HCT116 (cell line): ENCODE results near the gene ACAP2. TPM values are rescaled to one million over a fixed set of nuclear protein-coding genes. Genes with fewer than 3 reads are reported as not detected.
A peak's percentile ranks its signal among the peaks of the same experiment; 100 is the strongest.

Source experiments
- ATAC-seq: fragments of 200-7000 bp; cut with Tn5 transposase; 2 replicates; pipeline ENCODE4 v1.9.1; 2020; ENCODE audit warnings: mild to moderate bottlenecking, moderate library complexity
- BruUV-seq: library from RNA; stranded (reverse); fragments of 400-500 nt; replicated peaks from 2 replicates; lab custom pipeline; 2021; lab: Mats Ljungman, UMichigan
- CTCF ChIA-PET: fragments of 300-600 bp; sonication (Branson Sonifier 250); formaldehyde crosslinking; loops from one replicate; lab custom pipeline; 2021; ENCODE audit warnings: antibody characterized with exemption; lab: Charles Lee
- POLR2A ChIA-PET: fragments of 300-600, 350-600 bp; sonication (Branson Sonifier 250); formaldehyde crosslinking; loops from one replicate; lab custom pipeline; 2021; ENCODE audit warnings: antibody characterized with exemption; lab: Charles Lee
- RAD21 ChIA-PET, 2 experiments: fragments of 300-600 bp; sonication (Branson Sonifier 250); formaldehyde crosslinking; loops; one replicate each; lab custom pipeline; 2023; ENCODE audit warnings: low total read pairs in 2 of 2; ENCODE audit not compliant: uncharacterized antibody in 2 of 2, unreplicated experiment in 2 of 2, low non-redundant PET in 1 of 2; lab: Charles Lee
- DNase-seq: peaks from one replicate; pipeline ENCODE4 v3.0.0-alpha.2; 2010; ENCODE audit warnings: low read depth, low spot score
- H2AFZ ChIP-seq: fragments of 200-600 bp; shearing (Covaris generic), sonication (generic); 2 replicates; pipeline ENCODE4 v1.6.1; 2017; ENCODE audit warnings: low read depth, mixed run types, mixed read lengths, antibody characterized with exemption, low read length; ENCODE audit not compliant: poor library complexity, severe bottlenecking
- H3K27ac ChIP-seq: 2 replicates; pipeline ENCODE4 v1.5.1; 2012; ENCODE audit warnings: low read depth, low read length
- H3K27me3 ChIP-seq: fragments of 200-600 bp; sonication (generic); 2 replicates; pipeline ENCODE4 v1.6.1; 2016; ENCODE audit warnings: mixed run types, low read length, mixed read lengths; ENCODE audit not compliant: insufficient read depth
- H3K36me3 ChIP-seq, 2 experiments: fragments of 200-500 bp in 1 of 2; fragments of 200-600 bp in 1 of 2; sonication (Bioruptor generic) in 1 of 2; sonication (generic) in 1 of 2; 2 replicates each; pipeline versions ENCODE4 v1.5.1 to v1.6.1; 2014 to 2016; ENCODE audit warnings: low read length in 2 of 2, inconsistent platforms in 1 of 2, mixed read lengths in 1 of 2, mixed run types in 1 of 2; ENCODE audit not compliant: insufficient read depth in 2 of 2, control insufficient read depth in 1 of 2
- H3K4me1 ChIP-seq, 2 experiments: fragments of 200-600 bp in 1 of 2; sonication (generic) in 1 of 2; 2 replicates each; pipeline versions ENCODE4 v1.5.1 to v1.6.1; 2012 to 2017; ENCODE audit warnings: low read length in 2 of 2, inconsistent platforms in 1 of 2, mild to moderate bottlenecking in 1 of 2, mixed read lengths in 1 of 2, mixed run types in 1 of 2, moderate library complexity in 1 of 2; ENCODE audit not compliant: insufficient read depth in 2 of 2, control insufficient read depth in 1 of 2
- H3K4me2 ChIP-seq: fragments of 200-600 bp; sonication (generic); 2 replicates; pipeline ENCODE4 v1.6.1; 2017; ENCODE audit warnings: mixed run types, low read length, mixed read lengths
- H3K4me3 ChIP-seq, 2 experiments: fragments of 200-600 bp in 1 of 2; sonication (generic) in 1 of 2; replicated peaks in 1 of 2; 2 replicates each; pipeline ENCODE4 v1.5.1; 2011 to 2016; ENCODE audit warnings: low read length in 2 of 2, control low read depth in 1 of 2, low read depth in 1 of 2, mild to moderate bottlenecking in 1 of 2, mixed read lengths in 1 of 2, mixed run types in 1 of 2
- H3K79me2 ChIP-seq: fragments of 200-600 bp; sonication (generic); 2 replicates; pipeline ENCODE4 v1.6.1; 2017; ENCODE audit warnings: mild to moderate bottlenecking, mixed run types, low read length, moderate library complexity, mixed read lengths; ENCODE audit not compliant: insufficient read depth
- H3K9ac ChIP-seq: fragments of 200-600 bp; sonication (generic); 2 replicates; pipeline ENCODE4 v1.6.1; 2016; ENCODE audit warnings: low read length, mixed read lengths
- H3K9me2 ChIP-seq: fragments of 200-600 bp; sonication (generic), shearing (Covaris generic); 2 replicates; pipeline ENCODE4 v1.6.1; 2017; ENCODE audit warnings: mixed run types, mild to moderate bottlenecking, moderate library complexity; ENCODE audit not compliant: insufficient read depth
- H3K9me3 ChIP-seq, 2 experiments: fragments of 200-500 bp in 1 of 2; fragments of 200-600 bp in 1 of 2; sonication (Bioruptor generic) in 1 of 2; sonication (generic) in 1 of 2; 2 replicates each; pipeline ENCODE4 v1.6.1; 2014 to 2017; ENCODE audit warnings: low read length in 2 of 2, mixed read lengths in 2 of 2, inconsistent platforms in 1 of 2, low read depth in 1 of 2, mild to moderate bottlenecking in 1 of 2, mixed run types in 1 of 2, moderate library complexity in 1 of 2; ENCODE audit not compliant: control insufficient read depth in 1 of 2, insufficient read depth in 1 of 2
- H4K20me1 ChIP-seq: fragments of 200-600 bp; sonication (generic), shearing (Covaris generic); 2 replicates; pipeline ENCODE4 v1.6.1; 2017; ENCODE audit warnings: mixed run types, mild to moderate bottlenecking, moderate library complexity; ENCODE audit not compliant: insufficient read depth
- JUND ChIP-seq: IDR thresholded peaks from 2 replicates; pipeline ENCODE4 v1.6.1; 2012
- SRF ChIP-seq: IDR thresholded peaks from 2 replicates; pipeline ENCODE4 v1.6.1; 2012; ENCODE audit warnings: low read depth
- TCF7L2 ChIP-seq: IDR thresholded peaks from 2 replicates; pipeline ENCODE4 v1.7.0; 2011; ENCODE audit warnings: borderline replicate concordance, inconsistent platforms; ENCODE audit not compliant: insufficient read depth, insufficient read length; ENCODE audit errors: extremely low read depth
- YY1 ChIP-seq: IDR thresholded peaks from 2 replicates; pipeline ENCODE4 v1.6.1; 2011; ENCODE audit warnings: low read length, low read depth, moderate library complexity, mild to moderate bottlenecking; ENCODE audit not compliant: insufficient replicate concordance; ENCODE audit errors: extremely low read depth
- ZNF274 ChIP-seq: fragments of 200-500 bp; sonication (Bioruptor generic); IDR thresholded peaks from 2 replicates; pipeline ENCODE4 v1.6.1; 2014; ENCODE audit warnings: mild to moderate bottlenecking, low read depth, low read length, inconsistent platforms
- intact Hi-C: fragments of 100-400 bp; cut with micrococcal nuclease; formaldehyde crosslinking; loops from 2 replicates; pipeline ENCODE4 v1.10.0; 2022
- total RNA-seq: library from RNA; stranded (reverse); gene quantifications from one replicate; pipeline ENCODE4 v1.2.1, GENCODE V29; 2021; ENCODE audit not compliant: unreplicated experiment
- TF ChIP-seq, protein P1 (sequence below): IDR thresholded peaks from 2 replicates; pipeline ENCODE4 v1.6.1; 2012

ACAP2 gene
- total RNA-seq, 1 experiment from 2014 or later = 43.0 TPM

- Histone ChIP-seq H3K27me3 (no peaks in the 10 kb centered on the region), H3K4me3 (no peak overlapping the region), H3K9me2 (no peaks in the 10 kb centered on the region), H4K20me1 (no peaks in the 10 kb centered on the region), H3K4me2 (no peak overlapping the region), H3K4me1 (peaks cover 0 to 6% of the 10 kb centered on the region in 2 experiments; a peak in 1 of 4 replicates), H2AFZ (no peak overlapping the region), H3K79me2 (no peaks in the 10 kb centered on the region), H3K36me3 (no peaks in the 10 kb centered on the region), H3K27ac (no peak overlapping the region), H3K9me3 (no peaks in the 10 kb centered on the region), H3K9ac (no peak overlapping the region)
- ATAC-seq = no peak
- ChIA-PET POLR2A (no interaction called here), CTCF (no interaction called here), RAD21 (no interaction called here)
- intact Hi-C loops = no loop called here
- no peak for DNase-seq
- TF ChIP-seq, protein P1, sequence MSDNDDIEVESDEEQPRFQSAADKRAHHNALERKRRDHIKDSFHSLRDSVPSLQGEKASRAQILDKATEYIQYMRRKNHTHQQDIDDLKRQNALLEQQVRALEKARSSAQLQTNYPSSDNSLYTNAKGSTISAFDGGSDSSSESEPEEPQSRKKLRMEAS = peak; percentile 53
- TF ChIP-seq ZNF274 = no peak
- BruUV-seq = no TSS peak
Measured at GRCh38 chr3:195240939-195241338, 201.9 kb downstream of the ACAP2 start.

DNA sequence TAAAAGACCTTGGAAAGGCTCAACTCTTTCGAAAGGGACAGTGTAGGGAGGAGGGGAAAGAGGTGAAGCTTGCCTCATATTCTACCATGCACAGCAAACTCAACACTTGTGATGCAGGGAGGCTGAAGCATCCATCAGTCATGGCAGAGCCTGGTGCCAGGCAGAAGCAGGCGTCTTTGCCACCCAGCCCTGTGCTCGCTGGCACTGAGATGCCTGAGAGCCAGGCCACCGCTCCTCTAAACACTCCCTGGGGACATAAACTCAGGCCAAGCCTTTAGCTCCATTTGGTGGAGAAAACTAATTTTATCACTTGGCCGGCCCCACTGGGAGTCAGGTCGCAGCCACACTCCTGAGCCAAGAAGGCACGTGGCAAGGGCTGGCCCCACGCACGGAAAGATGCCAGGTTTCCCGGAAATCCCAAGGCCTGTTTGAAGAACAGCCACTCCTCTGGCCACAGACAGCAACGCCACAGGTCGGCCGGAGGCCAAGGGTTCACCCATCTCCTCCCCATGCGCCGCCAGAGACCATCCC is 202.6 kb downstream of the ACAP2 start:
- TF ChIP-seq, protein P1 = no peak
- TF ChIP-seq JUND = no peak
- TF ChIP-seq ZNF274 = no peak
- no peak for TF ChIP-seq TCF7L2
- no peak for TF ChIP-seq SRF
- TF ChIP-seq YY1 = no peak
- TF ChIP-seq, all 23 proteins: peak for 0
- Histone ChIP-seq H3K9me3 (no peaks in the 10 kb centered on the region), H3K79me2 (no peaks in the 10 kb centered on the region), H3K9me2 (no peaks in the 10 kb centered on the region), H2AFZ (no peak overlapping the region), H3K27me3 (no peaks in the 10 kb centered on the region), H4K20me1 (no peaks in the 10 kb centered on the region), H3K27ac (no peak overlapping the region), H3K4me1 (peaks cover 0 to 6% of the 10 kb centered on the region in 2 experiments; a peak in 1 of 4 replicates), H3K9ac (no peak overlapping the region), H3K36me3 (no peaks in the 10 kb centered on the region), H3K4me2 (no peak overlapping the region), H3K4me3 (no peak overlapping the region)
- no TSS peak for BruUV-seq
- no peak for ATAC-seq
- ChIA-PET CTCF (no interaction called here), RAD21 (no interaction called here), POLR2A (no interaction called here)
- intact Hi-C loops = no loop called here
- no peak for DNase-seq
